Stimulated activated CD8-positive, alpha-beta memory T cell treated with anti-CD3 and anti-CD28 coated beads, Interleukin-15, amount 100 ng/mL, for 48 hours (primary cell): Measurements from ENCODE around the gene PARK7.
"Not testable (repeated sequence)": the region's sequence is repeated elsewhere in the genome, so short reads cannot be mapped to it uniquely, and the experiment has no call there.

Source experiments
- DNase-seq, 2 donors: peaks; one replicate each; pipeline ENCODE4 v3.0.0-alpha.2; 2020; ENCODE audit warnings: low read depth in 2 of 2

Gene PARK7

GRCh38 chr1:7961216-7962013, at the start of gene PARK7:
Gene PARK7, plus strand, starts transcription at chr1:7961711. Its CDS starts 1,075 bp downstream, at chr1:7962786.
- peak; percentile 100 for DNase-seq

GRCh38 chr1:7912145-7912544, 49.4 kb upstream of the PARK7 start:
- no peak for DNase-seq

GRCh38 chr1:7912743-7913557, 48.6 kb upstream of the PARK7 start:
- no peak for DNase-seq

- peak; percentile 36 to 37 for DNase-seq
Observed at GRCh38 chr1:7915826-7916500, 45.5 kb upstream of the PARK7 start.

- DNase-seq, result no peak
Observed at GRCh38 chr1:7916501-7916830, 45.0 kb upstream of the PARK7 start.

- not testable (repeated sequence) for DNase-seq
Observed at GRCh38 chr1:7917971-7918370, 43.5 kb upstream of the PARK7 start.

- no peak for DNase-seq
Observed at GRCh38 chr1:7919880-7920279, 41.6 kb upstream of the PARK7 start.

GRCh38 chr1:7921796-7922195, 39.7 kb upstream of the PARK7 start:
- no peak for DNase-seq

- DNase-seq, result no peak
Observed at GRCh38 chr1:7922301-7922700, 39.2 kb upstream of the PARK7 start.

GRCh38 chr1:7927061-7927460, 34.5 kb upstream of the PARK7 start:
- not testable (repeated sequence) for DNase-seq

- DNase-seq, result no peak
Observed at GRCh38 chr1:7928247-7928646, 33.3 kb upstream of the PARK7 start.

GRCh38 chr1:7929637-7930036, 31.9 kb upstream of the PARK7 start:
- no peak for DNase-seq

GRCh38 chr1:7930645-7931445, 30.7 kb upstream of the PARK7 start:
- peak in 1 of 2 donors; percentile 25 for DNase-seq

GRCh38 chr1:7931446-7931812, 30.1 kb upstream of the PARK7 start:
- no peak for DNase-seq

- no peak for DNase-seq
Observed at GRCh38 chr1:7932524-7933138, 28.9 kb upstream of the PARK7 start.

- DNase-seq, result no peak
Observed at GRCh38 chr1:7938070-7938469, 23.4 kb upstream of the PARK7 start.

GRCh38 chr1:7940034-7940433, 21.5 kb upstream of the PARK7 start:
- no peak for DNase-seq

- peak; percentile 84 to 88 for DNase-seq
Observed at GRCh38 chr1:7940745-7941436, 20.6 kb upstream of the PARK7 start, which contains the start of gene TNFRSF9. Gene TNFRSF9, minus strand, starts transcription at chr1:7940839. Its CDS starts 845 bp downstream, at chr1:7939994.

GRCh38 chr1:7941437-7941793, 20.1 kb upstream of the PARK7 start:
- DNase-seq, result no peak

GRCh38 chr1:7942214-7942921, 19.1 kb upstream of the PARK7 start:
- no peak for DNase-seq
